GM18499 (cell line): ENCODE results near the gene IFNA21.
"Not testable (repeated sequence)": the region's sequence is repeated elsewhere in the genome, so short reads cannot be mapped to it uniquely, and the experiment has no call there.

Source experiments
- ATAC-seq: cut with Tn5 transposase; IDR thresholded peaks from one replicate; pipeline ENCODE4 v1.9.1; 2021; ENCODE audit warnings: moderate number of reproducible peaks; ENCODE audit not compliant: insufficient read depth, unreplicated experiment

The IFNA21 gene

GRCh38 chr9:21153336-21154017 lies 13.0 kb downstream of the IFNA21 start:
- ATAC-seq: peak; percentile 20

- no peak for ATAC-seq
Observed at GRCh38 chr9:21144603-21145002, 21.9 kb downstream of the IFNA21 start.

GRCh38 chr9:21141427-21141882 lies 25.0 kb downstream of the IFNA21 start, which contains the start of gene IFNW1:
Gene IFNW1, minus strand, starts transcription at chr9:21141832. Its CDS starts 262 bp downstream, at chr9:21141570.
- ATAC-seq: no peak

GRCh38 chr9:21137020-21137419 lies 29.4 kb downstream of the IFNA21 start:
- no peak for ATAC-seq

- ATAC-seq: no peak
Observed at GRCh38 chr9:21135736-21136135, 30.7 kb downstream of the IFNA21 start.

GRCh38 chr9:21128186-21128585 lies 38.3 kb downstream of the IFNA21 start:
- ATAC-seq: not testable (repeated sequence)

- ATAC-seq: no peak
Observed at GRCh38 chr9:21121595-21122251, 44.7 kb downstream of the IFNA21 start.

- ATAC-seq: no peak
Observed at GRCh38 chr9:21121079-21121478, 45.4 kb downstream of the IFNA21 start.

- no peak for ATAC-seq
Observed at GRCh38 chr9:21119093-21119770, 47.2 kb downstream of the IFNA21 start.
